H1 (cell line): Measurements from ENCODE around the gene CTNNBL1. TPM values are rescaled to one million over a fixed set of nuclear protein-coding genes. Genes with fewer than 3 reads are reported as not detected.

Experiments
- CTCF ChIA-PET: fragments of 300-600 bp; sonication (Branson Sonifier 250); formaldehyde crosslinking; loops from one replicate; lab custom pipeline; 2021; ENCODE audit not compliant: partially characterized antibody; lab: Charles Lee
- POLR2A ChIA-PET: fragments of 300-600 bp; sonication (Branson Sonifier 250); formaldehyde crosslinking; loops from one replicate; lab custom pipeline; 2021; ENCODE audit warnings: inconsistent platforms; ENCODE audit not compliant: partially characterized antibody; lab: Charles Lee
- DNase-seq, 2 experiments: peaks; one replicate each; pipeline versions ENCODE4 v3.0.0 to v3.0.0-alpha.2; 2010 to 2022; ENCODE audit warnings: low spot score in 2 of 2, low read depth in 1 of 2, mixed read lengths in 1 of 2
- FAIRE-seq: peaks from 2 replicates; lab custom pipeline; 2011; peaks lifted over from hg19 to GRCh38; lab: Jason Lieb, UNC
- H2AFZ ChIP-seq: 2 replicates; pipeline ENCODE4 v1.8.1; 2012; ENCODE audit warnings: low read length, inconsistent platforms
- H2AK5ac ChIP-seq: 2 replicates; pipeline ENCODE4 v1.6.1; 2013; ENCODE audit warnings: low read depth, low read length
- H2BK120ac ChIP-seq: replicated peaks from 2 replicates; pipeline ENCODE3; 2013; ENCODE audit warnings: low read depth, low read length, inconsistent platforms
- H2BK12ac ChIP-seq: 2 replicates; pipeline ENCODE4 v1.6.1; 2013; ENCODE audit warnings: low read depth, low read length
- H2BK15ac ChIP-seq: 2 replicates; pipeline ENCODE4 v1.6.1; 2013; ENCODE audit warnings: low read length
- H2BK20ac ChIP-seq: 2 replicates; pipeline ENCODE4 v1.6.1; 2013; ENCODE audit warnings: low read length
- H2BK5ac ChIP-seq: 2 replicates; pipeline ENCODE4 v1.6.1; 2013; ENCODE audit warnings: low read depth, low read length
- H3K14ac ChIP-seq: 2 replicates; pipeline ENCODE4 v1.6.1; 2013; ENCODE audit warnings: inconsistent platforms; ENCODE audit not compliant: insufficient read length
- H3K18ac ChIP-seq: 2 replicates; pipeline ENCODE4 v1.6.1; 2013; ENCODE audit warnings: low read length; ENCODE audit errors: extremely low read depth
- H3K23ac ChIP-seq: 2 replicates; pipeline ENCODE4 v1.6.1; 2013; ENCODE audit warnings: inconsistent platforms; ENCODE audit not compliant: insufficient read length
- H3K23me2 ChIP-seq: 2 replicates; pipeline ENCODE4 v1.6.1; 2013; ENCODE audit warnings: low read depth, low read length
- H3K27ac ChIP-seq: 2 replicates; pipeline ENCODE4 v1.6.1; 2011; ENCODE audit warnings: low read depth, low read length, inconsistent platforms
- H3K27me3 ChIP-seq, 4 experiments: replicated peaks in 1 of 4; 1 replicate in 1 of 4; 2 replicates in 3 of 4; pipeline versions ENCODE4 v1.6.1 to v1.8.1; 2011 to 2013; ENCODE audit warnings: low read length in 3 of 4, mild to moderate bottlenecking in 3 of 4, inconsistent platforms in 2 of 4, mixed read lengths in 2 of 4, moderate library complexity in 1 of 4; ENCODE audit not compliant: control insufficient read depth in 3 of 4, insufficient read depth in 3 of 4; ENCODE audit errors: extremely low read depth in 1 of 4
- H3K36me3 ChIP-seq, 4 experiments: 2 replicates each; pipeline versions ENCODE4 v1.6.1 to v1.8.1; 2011 to 2013; ENCODE audit warnings: mild to moderate bottlenecking in 4 of 4, low read length in 3 of 4, moderate library complexity in 2 of 4, control low read depth in 1 of 4, inconsistent platforms in 1 of 4; ENCODE audit not compliant: insufficient read depth in 4 of 4, control insufficient read depth in 2 of 4
- H3K4ac ChIP-seq: replicated peaks from 2 replicates; pipeline ENCODE3; 2013; ENCODE audit warnings: low read length, low read depth, mixed read lengths, inconsistent platforms; ENCODE audit not compliant: insufficient read length
- H3K4me1 ChIP-seq, 4 experiments: replicated peaks in 1 of 4; 1 replicate in 1 of 4; 2 replicates in 3 of 4; pipeline versions ENCODE4 v1.6.1 to v1.8.1; 2011 to 2013; ENCODE audit warnings: low read length in 3 of 4, inconsistent platforms in 2 of 4, mixed read lengths in 1 of 4; ENCODE audit not compliant: insufficient read depth in 4 of 4, control insufficient read depth in 3 of 4
- H3K4me2 ChIP-seq, 2 experiments: 2 replicates each; pipeline versions ENCODE4 v1.6.1 to v1.8.1; 2011 to 2013; ENCODE audit warnings: low read depth in 2 of 2, low read length in 2 of 2, control low read depth in 1 of 2, inconsistent platforms in 1 of 2, mild to moderate bottlenecking in 1 of 2; ENCODE audit not compliant: insufficient read depth in 1 of 2
- H3K4me3 ChIP-seq, 4 experiments: fragments of 200-600, 300-600 bp in 1 of 4; sonication (generic), shearing (Covaris generic), sonication (Bioruptor Twin) in 1 of 4; 2 replicates each; pipeline versions ENCODE4 v1.5.1 to v1.8.1; 2011 to 2016; ENCODE audit warnings: low read length in 4 of 4, low read depth in 3 of 4, control low read depth in 2 of 4, inconsistent platforms in 2 of 4, mild to moderate bottlenecking in 2 of 4, mixed read lengths in 1 of 4, moderate library complexity in 1 of 4; ENCODE audit not compliant: insufficient read depth in 2 of 4; ENCODE audit errors: extremely low read depth in 1 of 4
- H3K56ac ChIP-seq: replicated peaks from 2 replicates; pipeline ENCODE3; 2013; ENCODE audit warnings: low read depth, mild to moderate bottlenecking, mixed read lengths, low read length, inconsistent platforms; ENCODE audit not compliant: insufficient read length
- H3K79me1 ChIP-seq: 2 replicates; pipeline ENCODE4 v1.6.1; 2013; ENCODE audit warnings: low read depth, low read length, control low read depth
- H3K79me2 ChIP-seq, 2 experiments: 2 replicates each; pipeline versions ENCODE4 v1.6.1 to v1.8.1; 2012 to 2013; ENCODE audit warnings: low read length in 2 of 2, mild to moderate bottlenecking in 2 of 2, inconsistent platforms in 1 of 2; ENCODE audit not compliant: insufficient read depth in 2 of 2, control insufficient read depth in 1 of 2
- H3K9ac ChIP-seq, 4 experiments: replicated peaks in 1 of 4; 1 replicate in 1 of 4; 2 replicates in 3 of 4; pipeline versions ENCODE4 v1.6.1 to v1.8.1; 2011 to 2013; ENCODE audit warnings: low read depth in 3 of 4, low read length in 3 of 4, control low read depth in 2 of 4, mild to moderate bottlenecking in 2 of 4, moderate library complexity in 2 of 4, inconsistent platforms in 1 of 4; ENCODE audit errors: extremely low read depth in 1 of 4
- H3K9me3 ChIP-seq, 2 experiments: 2 replicates each; pipeline versions ENCODE4 v1.6.1 to v1.8.1; 2012 to 2013; ENCODE audit warnings: mild to moderate bottlenecking in 2 of 2, moderate library complexity in 2 of 2, control low read depth in 1 of 2, inconsistent platforms in 1 of 2, low read depth in 1 of 2, low read length in 1 of 2, mixed read lengths in 1 of 2; ENCODE audit not compliant: insufficient read depth in 2 of 2
- H4K20me1 ChIP-seq, 2 experiments: replicated peaks in 1 of 2; 2 replicates each; pipeline versions ENCODE3 to v1.8.1; 2011 to 2013; ENCODE audit warnings: inconsistent platforms in 2 of 2, low read length in 2 of 2, mild to moderate bottlenecking in 1 of 2; ENCODE audit not compliant: insufficient read depth in 2 of 2, control insufficient read depth in 1 of 2
- H4K5ac ChIP-seq: 2 replicates; pipeline ENCODE4 v1.6.1; 2013; ENCODE audit warnings: low read length, low read depth, mixed read lengths, inconsistent platforms; ENCODE audit not compliant: insufficient read length
- H4K8ac ChIP-seq: 2 replicates; pipeline ENCODE4 v1.8.0; 2013; ENCODE audit warnings: mild to moderate bottlenecking, moderate library complexity, low read length, inconsistent platforms; ENCODE audit not compliant: insufficient read depth; ENCODE audit errors: extremely low read depth
- H4K91ac ChIP-seq: replicated peaks from 2 replicates; pipeline ENCODE3; 2013; ENCODE audit warnings: low read length, mixed read lengths, inconsistent platforms; ENCODE audit not compliant: insufficient read length
- KDM5A ChIP-seq: fragments of 200-600 bp; IDR thresholded peaks from 2 replicates; pipeline ENCODE4 v1.7.1; 2012; ENCODE audit warnings: mild to moderate bottlenecking, low read length, inconsistent platforms, mixed read lengths
- RBBP5 ChIP-seq: IDR thresholded peaks from 2 replicates; pipeline ENCODE4 v1.7.1; 2012; ENCODE audit warnings: low read depth, mild to moderate bottlenecking, inconsistent platforms, low read length, moderate library complexity, borderline replicate concordance
- polyA plus RNA-seq, 7 experiments: library from polyadenylated mRNA; depleted of rRNA in 3 of 7; stranded (reverse) in 5 of 7; unstranded in 2 of 7; fragments of >200 nt in 5 of 7; fragments of 200-250 nt in 2 of 7; gene quantifications; 1 replicate in 5 of 7; 2 replicates in 1 of 7; 4 replicates in 1 of 7; pipeline versions ENCODE4 v1.2.1 to v1.2.3, GENCODE V29; 2011 to 2013; ENCODE audit warnings: missing spikeins in 2 of 7, mixed read lengths in 2 of 7
- total RNA-seq: library from RNA; stranded (reverse); fragmentation: NEBNext Ultra II Directional; extraction: Animal tissue kit (Norgen Biotek cat#: 25700); gene quantifications from 2 replicates; pipeline ENCODE4 v1.2.1, GENCODE V29; 2021

The CTNNBL1 gene
- total and polyA plus RNA-seq, 2 of the 8 experiments (the other 6 are each of a cell fraction or from before 2014, with no cell fraction given) = 19.6 to 81.6 TPM

- H2BK120ac ChIP-seq = no peak overlapping the region
- no peak overlapping the region for H4K5ac ChIP-seq
- H3K9me3 ChIP-seq = no peaks in the 10 kb centered on the region
- no peak overlapping the region for H3K4ac ChIP-seq
- CTCF ChIA-PET = interaction anchor here (1.1 to 2.9 kb wide), 5 partner anchors 13 to 196 kb away, joined by 3 to 14 read pairs (median 3); no protein-coding TSS in a partner anchor
- FAIRE-seq = no peak
- no peaks in the 10 kb centered on the region for H4K20me1 ChIP-seq
- no peak overlapping the region for H3K9ac ChIP-seq
- H3K79me2 ChIP-seq = no peaks in the 10 kb centered on the region
- no peak overlapping the region for H3K56ac ChIP-seq
- no peak overlapping the region for H3K27ac ChIP-seq
- H2AK5ac ChIP-seq = no peak overlapping the region
- POLR2A ChIA-PET = interaction anchor here (1.1 to 1.7 kb wide), 2 partner anchors 16 to 24 kb away, joined by 3 read pairs; no protein-coding TSS in a partner anchor
- no peak overlapping the region for H2BK20ac ChIP-seq
- no peaks in the 10 kb centered on the region for H3K27me3 ChIP-seq
- no peak overlapping the region for H3K4me3 ChIP-seq
- no peak overlapping the region for H2AFZ ChIP-seq
- no peak overlapping the region for H4K8ac ChIP-seq
- no peaks in the 10 kb centered on the region for H3K79me1 ChIP-seq
- H3K4me2 ChIP-seq = no peak overlapping the region
- no peak overlapping the region for H2BK12ac ChIP-seq
- H3K14ac ChIP-seq = no peak overlapping the region
- H4K91ac ChIP-seq = no peak overlapping the region
- DNase-seq = no peak
- no peaks in the 10 kb centered on the region for H3K23me2 ChIP-seq
- no peak overlapping the region for H2BK15ac ChIP-seq
- 0 out of 8 replicates have a peak, but pooled peaks cover 0 to 3% (median 0%) of the 10 kb centered on the region in 4 experiments for H3K36me3 ChIP-seq
- H2BK5ac ChIP-seq = no peak overlapping the region
- no peak for TF ChIP-seq RBBP5
- TF ChIP-seq KDM5A = no peak
- H3K23ac ChIP-seq = no peak overlapping the region
- H3K4me1 ChIP-seq = peaks cover 2 to 12% (median 5%) of the 10 kb centered on the region in 4 experiments; a peak in 5 of 7 replicates
- H3K18ac ChIP-seq = no peak overlapping the region
Measured at GRCh38 chr20:37841389-37841788, 147.6 kb downstream of the CTNNBL1 start.
